OCI-LY3 (cell line): ENCODE measurements around the gene PRKAG3.

Source experiments
- CTCF ChIP-seq: fragments of 200-600, 300-600 bp; sonication (generic); IDR thresholded peaks from 2 replicates; pipeline ENCODE4 v1.5.1; 2014; ENCODE audit warnings: antibody characterized with exemption, low read length, low read depth
- EZH2phosphoT487 ChIP-seq: fragments of 200-600 bp; shearing (Covaris generic); IDR thresholded peaks from 2 replicates; pipeline ENCODE4 v1.6.1; 2018; ENCODE audit warnings: antibody characterized with exemption, mixed run types, low read depth

GRCh38 chr2:218826791-218827190 is 4.8 kb downstream of the PRKAG3 start:
- TF ChIP-seq CTCF (no peak), EZH2phosphoT487 (no peak)
